Measurements from ENCODE around the gene EPB41L4A.

Gene EPB41L4A

DNA sequence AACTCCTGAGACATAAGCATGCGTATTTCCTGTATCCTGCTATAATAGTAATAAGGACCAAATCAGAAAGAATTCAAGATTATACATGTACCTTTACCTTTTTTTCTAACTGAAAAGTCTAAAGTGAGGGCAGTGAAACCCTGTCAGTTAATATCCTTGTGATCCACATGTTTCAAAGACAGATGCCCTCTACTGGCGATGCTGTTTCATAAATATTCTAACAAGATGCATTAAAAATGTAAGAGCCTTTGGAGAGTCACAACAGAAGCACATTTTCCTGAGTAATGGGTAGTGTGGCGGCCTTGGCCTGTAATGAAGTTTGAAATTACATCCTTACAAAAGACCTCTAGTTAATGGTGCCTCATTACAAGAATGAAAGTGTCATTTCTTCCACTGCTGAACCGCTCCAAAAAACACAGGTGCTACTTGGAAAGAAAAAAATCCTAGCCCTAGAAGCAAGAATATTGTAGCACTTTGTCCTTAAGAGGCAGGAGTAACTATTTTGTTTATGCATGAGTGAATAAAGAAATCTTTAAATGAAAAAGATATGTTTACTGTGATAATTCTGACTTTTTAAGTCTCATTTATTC lies 232.6 kb downstream of the EPB41L4A start:
- no peak for ATAC-seq (replicated peaks)
- H3K9me3 Mint-ChIP-seq, result no peaks in the 10 kb centered on the region
- H3K4me1 Mint-ChIP-seq (ENCODE audit: low read depth in 2 of 2), result no peaks in the 10 kb centered on the region
- H3K4me3 Mint-ChIP-seq, result no peak overlapping the region
- H3K27me3 Mint-ChIP-seq, result peaks cover 24 to 37% of the 10 kb centered on the region in 2 donors
- no peaks in the 10 kb centered on the region for H3K36me3 Mint-ChIP-seq (ENCODE audit: insufficient read depth)
- DNase-seq, result no peak
- no peak overlapping the region for H3K27ac Mint-ChIP-seq

DNA sequence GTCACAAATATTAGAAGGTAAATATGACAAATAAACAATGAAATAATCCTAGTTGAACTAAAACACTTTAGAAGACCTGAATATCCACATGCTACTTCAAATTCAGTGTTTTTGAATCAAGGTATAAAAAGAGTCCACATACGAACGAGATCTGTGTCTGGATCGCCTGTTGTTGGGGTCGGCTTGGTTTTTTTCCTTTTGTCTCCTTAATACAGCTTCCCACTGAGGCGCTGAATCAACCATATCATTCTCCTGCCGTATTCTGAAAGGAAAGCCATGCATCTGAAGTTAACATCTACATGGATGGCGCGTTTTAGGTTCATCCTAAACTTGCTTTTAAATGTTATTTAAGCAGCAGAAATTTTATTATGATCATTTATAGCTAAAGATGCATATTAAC lies 235.2 kb downstream of the EPB41L4A start:
- no peaks in the 10 kb centered on the region for H3K36me3 Mint-ChIP-seq (ENCODE audit: insufficient read depth)
- no peak for DNase-seq
- no peak for ATAC-seq (replicated peaks)
- H3K27me3 Mint-ChIP-seq, result peaks cover 11 to 18% of the 10 kb centered on the region in 2 donors
- H3K4me1 Mint-ChIP-seq (ENCODE audit: low read depth in 2 of 2), result no peaks in the 10 kb centered on the region
- H3K9me3 Mint-ChIP-seq, result no peaks in the 10 kb centered on the region
- no peak overlapping the region for H3K27ac Mint-ChIP-seq
- no peak overlapping the region for H3K4me3 Mint-ChIP-seq

DNA sequence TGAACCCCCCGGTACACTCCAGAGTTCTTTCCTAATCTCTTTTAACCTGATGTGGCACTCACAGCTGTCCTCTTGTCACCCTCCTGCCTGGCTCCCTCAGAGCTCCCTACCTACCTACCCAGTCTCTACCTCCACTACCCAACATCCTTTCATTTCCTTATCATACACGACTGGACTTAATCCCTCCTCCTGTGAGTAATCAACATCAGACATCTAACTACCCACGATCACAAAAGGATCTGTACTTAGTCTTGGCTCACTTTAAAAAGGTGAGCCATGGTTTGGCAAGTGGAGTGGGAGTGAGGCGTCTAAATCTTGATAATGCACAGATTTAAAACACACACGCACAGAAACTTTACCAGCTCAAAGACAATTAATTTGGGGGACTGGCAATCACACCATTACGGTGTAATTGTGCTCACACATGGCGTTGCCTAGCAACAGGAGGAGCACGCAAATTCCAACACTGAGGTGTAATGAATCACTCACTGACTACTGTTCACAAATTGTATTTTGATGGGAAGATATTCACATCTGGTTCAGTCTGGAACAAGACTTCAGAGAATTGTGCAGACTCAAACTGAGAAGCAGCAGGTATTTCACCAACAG lies 235.9 kb downstream of the EPB41L4A start:
- no peak overlapping the region for H3K4me3 Mint-ChIP-seq
- DNase-seq (no peak), ATAC-seq (replicated peaks) (no peak)
- H3K36me3 Mint-ChIP-seq (ENCODE audit: insufficient read depth), result no peaks in the 10 kb centered on the region
- no peaks in the 10 kb centered on the region for H3K9me3 Mint-ChIP-seq
- peaks cover 5 to 12% of the 10 kb centered on the region in 2 donors for H3K27me3 Mint-ChIP-seq
- H3K4me1 Mint-ChIP-seq (ENCODE audit: low read depth in 2 of 2), result no peaks in the 10 kb centered on the region
- H3K27ac Mint-ChIP-seq, result no peak overlapping the region

DNA sequence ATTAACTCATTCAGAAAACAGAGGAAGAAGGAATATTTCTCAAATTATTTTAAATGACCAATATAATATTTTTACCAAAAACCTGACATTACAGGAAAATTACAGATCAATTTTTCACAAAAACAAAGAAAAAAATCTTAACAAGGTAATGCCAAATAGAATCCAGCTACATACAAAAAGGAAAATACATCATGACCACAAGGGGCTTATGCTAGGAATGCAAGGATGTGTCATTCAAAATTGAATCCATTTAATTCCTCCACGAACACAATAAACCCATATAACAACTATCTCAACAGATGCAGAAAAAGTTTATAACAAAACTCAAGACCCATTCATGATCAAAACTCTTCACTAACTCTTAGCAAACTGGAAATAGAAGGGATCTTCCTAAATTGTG lies 239.8 kb downstream of the EPB41L4A start:
- peaks cover 11 to 17% of the 10 kb centered on the region in 2 donors for H3K27me3 Mint-ChIP-seq
- H3K4me1 Mint-ChIP-seq (ENCODE audit: low read depth in 2 of 2), result peaks cover 2 to 4% of the 10 kb centered on the region in 2 donors
- no peaks in the 10 kb centered on the region for H3K36me3 Mint-ChIP-seq (ENCODE audit: insufficient read depth)
- H3K9me3 Mint-ChIP-seq, result no peaks in the 10 kb centered on the region
- H3K27ac Mint-ChIP-seq, result no peak overlapping the region
- DNase-seq (no peak), ATAC-seq (replicated peaks) (no peak)
- H3K4me3 Mint-ChIP-seq, result no peak overlapping the region

DNA sequence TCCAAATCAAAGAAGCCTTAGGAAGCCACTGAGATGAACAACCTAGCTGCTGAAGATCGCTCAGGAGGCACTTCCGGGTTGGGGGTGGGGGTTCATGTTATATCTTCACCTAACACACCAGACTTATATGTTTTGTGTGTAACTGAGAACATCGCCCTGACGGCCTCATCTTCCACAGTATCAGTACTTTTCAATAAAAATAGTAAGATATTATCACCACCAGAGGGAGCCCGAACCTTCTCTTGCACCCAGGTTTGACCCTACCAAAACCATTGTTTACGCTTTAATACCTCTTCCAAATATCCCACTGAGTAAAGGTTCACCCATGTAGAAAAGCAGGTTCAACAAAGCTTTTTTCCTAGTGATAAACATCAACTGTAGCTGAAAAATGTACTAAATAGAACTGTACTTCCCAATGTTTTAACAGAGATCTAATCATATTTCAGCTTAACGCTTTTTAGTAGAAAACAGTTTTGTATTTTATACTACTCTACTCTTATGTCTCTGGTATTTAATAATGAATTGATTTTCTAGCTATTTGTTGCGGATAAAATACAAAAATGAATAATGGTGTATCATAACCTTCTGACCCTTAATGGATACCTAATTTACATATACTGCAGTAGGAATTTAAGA lies 244.0 kb downstream of the EPB41L4A start:
- ATAC-seq (replicated peaks) (peak; percentile 73), DNase-seq (peak; percentile 21 to 35 (median 23))
- peaks cover 2% of the 10 kb centered on the region for H3K36me3 Mint-ChIP-seq (ENCODE audit: insufficient read depth)
- no peak overlapping the region for H3K27ac Mint-ChIP-seq
- no peaks in the 10 kb centered on the region for H3K9me3 Mint-ChIP-seq
- H3K4me3 Mint-ChIP-seq, result no peak overlapping the region
- H3K27me3 Mint-ChIP-seq, result peaks cover 11 to 17% of the 10 kb centered on the region in 2 donors
- H3K4me1 Mint-ChIP-seq (ENCODE audit: low read depth in 2 of 2), result peaks cover 2 to 4% of the 10 kb centered on the region in 2 donors

DNA sequence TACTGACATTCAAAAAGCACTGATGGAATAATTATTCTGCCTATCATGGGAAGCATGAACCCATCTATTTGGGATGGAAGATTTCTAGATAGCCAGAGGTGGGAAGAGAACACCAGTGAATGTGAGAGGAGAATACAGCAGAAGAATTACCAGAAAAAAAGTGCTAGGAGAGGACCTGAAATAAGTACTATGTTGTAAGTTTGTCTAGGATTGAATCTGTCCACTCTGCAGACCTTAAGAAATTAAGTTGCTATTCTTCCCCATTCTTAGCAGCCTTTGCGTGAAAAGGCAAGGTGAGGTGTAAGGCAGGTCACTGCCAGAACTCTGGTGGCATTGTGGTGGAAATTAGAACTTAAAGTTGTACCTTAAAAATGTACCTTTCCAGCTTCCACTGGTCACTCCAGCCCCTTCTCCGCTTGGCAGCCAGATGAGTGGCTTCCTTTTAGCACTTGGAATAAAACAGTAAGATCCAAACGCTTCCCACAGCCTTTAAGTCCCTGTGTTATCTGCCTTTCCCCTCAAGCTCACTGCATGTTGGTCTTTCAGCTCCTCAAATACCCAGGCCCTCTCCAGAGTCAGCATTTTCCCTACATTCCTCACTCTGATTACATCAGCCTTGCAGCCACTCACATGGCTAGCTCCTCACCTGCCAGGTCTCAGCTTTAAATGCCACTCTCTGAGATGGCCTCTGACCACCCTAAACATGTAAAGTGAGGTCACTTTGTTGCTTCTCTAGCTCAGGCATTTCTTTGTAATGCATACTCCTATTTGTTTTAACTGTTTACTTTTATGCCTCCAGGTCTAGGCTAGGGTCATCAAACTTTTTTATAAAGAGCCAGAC lies 253.0 kb downstream of the EPB41L4A start:
- Mint-ChIP-seq H3K27ac (peak overlapping the region in 1 of 2 donors; percentile 51), H3K4me3 (no peak overlapping the region)

DNA sequence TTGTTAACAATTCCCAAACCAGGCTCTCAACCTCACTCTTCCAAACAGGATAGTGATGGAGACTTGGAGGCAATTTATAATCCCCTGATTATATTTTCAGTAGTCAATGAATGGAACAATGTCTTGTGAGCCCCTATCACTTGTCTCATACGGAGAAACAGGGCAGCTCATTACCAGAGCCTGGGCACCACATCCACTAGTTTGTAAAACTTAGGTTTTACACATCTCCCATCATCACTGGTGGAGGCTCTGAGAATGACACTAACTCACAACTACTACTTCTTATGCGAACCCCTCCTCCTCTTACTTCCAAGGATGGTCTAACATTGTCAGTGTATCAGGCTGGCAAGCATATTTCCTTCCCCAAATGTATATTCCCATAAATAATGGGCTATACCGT lies 253.7 kb downstream of the EPB41L4A start:
- Mint-ChIP-seq H3K4me1 (ENCODE audit: low read depth in 2 of 2) (peaks cover 21 to 23% of the 10 kb centered on the region in 2 donors), H3K4me3 (no peak overlapping the region), H3K27me3 (no peaks in the 10 kb centered on the region), H3K27ac (no peak overlapping the region), H3K36me3 (ENCODE audit: insufficient read depth) (peaks cover 60% of the 10 kb centered on the region), H3K9me3 (no peaks in the 10 kb centered on the region)
- ATAC-seq (replicated peaks) (no peak), DNase-seq (no peak)

More for the DNA sequence above, 253.0 kb downstream of the EPB41L4A start:
- Mint-ChIP-seq H3K4me1 (ENCODE audit: low read depth in 2 of 2) (peaks cover 17 to 19% of the 10 kb centered on the region in 2 donors), H3K27me3 (no peaks in the 10 kb centered on the region), H3K36me3 (ENCODE audit: insufficient read depth) (peaks cover 53% of the 10 kb centered on the region), H3K9me3 (no peaks in the 10 kb centered on the region)
- DNase-seq (no peak), ATAC-seq (replicated peaks) (no peak)

DNA sequence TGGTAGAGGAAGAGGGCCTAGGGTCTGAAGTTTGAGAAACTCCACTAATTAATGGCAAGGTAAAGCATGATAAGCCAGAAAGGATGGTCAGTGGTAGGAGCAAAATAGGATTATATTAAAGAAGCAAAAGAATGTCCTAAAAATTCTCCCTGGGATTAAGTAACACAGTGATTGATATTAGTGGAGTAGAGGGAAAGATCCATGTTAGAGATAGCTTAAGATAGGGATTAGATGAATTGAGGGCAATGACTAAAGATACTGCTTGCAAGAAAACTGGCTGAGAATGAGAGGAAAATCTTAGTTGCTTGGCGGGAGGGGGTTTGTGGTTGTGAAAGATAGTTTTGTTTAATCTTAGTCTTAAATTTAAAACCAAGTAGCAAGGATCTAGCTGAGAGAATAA lies 255.6 kb downstream of the EPB41L4A start:
- Mint-ChIP-seq H3K9me3 (no peaks in the 10 kb centered on the region), H3K36me3 (ENCODE audit: insufficient read depth) (peaks cover 63% of the 10 kb centered on the region), H3K4me3 (no peak overlapping the region), H3K27ac (peak overlapping the region; percentile 4 to 7), H3K4me1 (ENCODE audit: low read depth in 2 of 2) (peaks cover 24 to 27% of the 10 kb centered on the region in 2 donors), H3K27me3 (no peaks in the 10 kb centered on the region)
- no peak for DNase-seq
- no peak for ATAC-seq (replicated peaks)

DNA sequence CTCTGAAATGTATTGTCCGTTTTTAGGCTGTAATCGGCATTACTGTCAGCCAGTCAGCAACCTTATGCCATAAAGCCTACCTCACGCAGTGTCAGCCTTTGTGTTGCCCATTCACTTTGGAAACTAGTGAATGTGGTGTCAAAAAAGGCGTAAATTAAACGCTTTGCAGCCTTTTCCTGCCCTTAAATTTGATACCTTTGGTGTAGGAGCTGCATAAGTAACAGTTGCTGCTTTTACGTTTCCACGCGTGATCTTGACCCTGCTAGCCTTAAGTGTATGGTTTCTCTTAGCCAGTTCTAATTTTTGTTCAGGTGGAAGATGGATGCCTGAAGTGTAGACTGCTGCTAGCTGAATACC lies 257.7 kb downstream of the EPB41L4A start:
- H3K4me1 Mint-ChIP-seq (ENCODE audit: low read depth in 2 of 2), result peaks cover 21 to 23% of the 10 kb centered on the region in 2 donors
- H3K27me3 Mint-ChIP-seq, result no peaks in the 10 kb centered on the region
- ATAC-seq (replicated peaks) (no peak), DNase-seq (no peak)
- peak overlapping the region; percentile 88 to 90 for H3K4me3 Mint-ChIP-seq
- peak overlapping the region; percentile 89 for H3K27ac Mint-ChIP-seq
- peaks cover 52% of the 10 kb centered on the region for H3K36me3 Mint-ChIP-seq (ENCODE audit: insufficient read depth)
- no peaks in the 10 kb centered on the region for H3K9me3 Mint-ChIP-seq

DNA sequence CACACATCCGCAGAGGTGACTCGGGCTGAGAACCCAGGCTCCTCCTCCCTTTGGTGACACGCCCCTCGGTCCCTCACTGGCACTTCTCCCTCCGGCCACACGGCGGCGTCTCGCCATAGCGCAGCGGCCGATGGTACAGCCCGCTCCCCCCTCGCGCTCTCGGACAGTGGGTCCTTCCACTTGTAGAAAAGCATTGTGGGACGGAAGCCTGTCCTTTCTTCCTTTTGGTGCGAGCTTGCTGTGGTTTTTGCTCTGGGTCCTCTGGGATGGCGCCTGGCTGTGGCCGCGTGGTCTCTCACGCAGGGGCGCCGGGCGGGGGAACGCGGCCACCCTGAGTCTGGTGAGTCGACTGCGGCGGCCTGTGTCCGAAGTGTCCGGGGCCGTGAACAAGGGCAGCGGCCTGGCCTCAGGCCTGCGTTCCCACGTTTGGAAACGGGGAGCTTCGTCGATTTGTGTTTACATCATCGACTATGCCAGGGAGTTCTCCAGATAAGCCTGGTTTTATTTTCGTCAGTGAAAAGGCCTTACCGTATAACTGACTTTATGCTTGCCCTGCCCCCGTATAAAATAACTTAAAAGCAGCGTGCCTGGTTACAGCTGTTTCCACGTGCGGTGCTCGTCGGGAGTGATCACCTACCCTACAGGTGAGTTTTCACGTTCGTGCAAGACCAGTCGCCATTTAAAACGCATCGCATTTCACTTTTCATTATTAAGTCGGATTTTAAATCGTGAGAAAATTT lies 258.3 kb downstream of the EPB41L4A start:
- peaks cover 19 to 23% of the 10 kb centered on the region in 2 donors for H3K4me1 Mint-ChIP-seq (ENCODE audit: low read depth in 2 of 2)
- H3K36me3 Mint-ChIP-seq (ENCODE audit: insufficient read depth), result peaks cover 52% of the 10 kb centered on the region
- H3K27me3 Mint-ChIP-seq, result no peaks in the 10 kb centered on the region
- ATAC-seq (replicated peaks) (peak; percentile 97), DNase-seq (peak; percentile 94 to 97 (median 94))
- H3K27ac Mint-ChIP-seq, result peak overlapping the region; percentile 89
- H3K4me3 Mint-ChIP-seq, result peak overlapping the region; percentile 88 to 90
- H3K9me3 Mint-ChIP-seq, result no peaks in the 10 kb centered on the region

DNA sequence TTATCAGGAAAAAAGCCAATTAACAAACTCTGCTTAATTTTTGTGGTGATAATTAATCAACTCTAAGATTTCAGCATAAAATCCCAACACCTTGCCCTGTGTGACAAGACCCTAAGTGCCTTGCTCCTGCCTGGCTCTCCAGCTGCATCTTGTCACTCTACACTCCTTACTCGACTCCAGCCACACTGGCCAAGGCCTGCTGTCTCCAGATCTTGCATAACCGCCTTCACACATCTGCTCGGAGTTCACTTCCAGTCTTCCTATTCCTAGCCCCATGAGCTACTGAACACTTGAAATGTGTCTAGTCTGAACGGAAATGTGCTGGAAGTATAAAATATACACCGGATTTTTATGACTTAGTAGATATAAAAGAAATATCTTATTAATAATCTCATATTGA lies 259.6 kb downstream of the EPB41L4A start:
- no peak overlapping the region for H3K27ac Mint-ChIP-seq
- no peaks in the 10 kb centered on the region for H3K9me3 Mint-ChIP-seq
- peaks cover 40% of the 10 kb centered on the region for H3K36me3 Mint-ChIP-seq (ENCODE audit: insufficient read depth)
- no peak for ATAC-seq (replicated peaks)
- DNase-seq, result no peak
- H3K4me3 Mint-ChIP-seq, result no peak overlapping the region
- H3K4me1 Mint-ChIP-seq (ENCODE audit: low read depth in 2 of 2), result peaks cover 19 to 23% of the 10 kb centered on the region in 2 donors
- H3K27me3 Mint-ChIP-seq, result no peaks in the 10 kb centered on the region

DNA sequence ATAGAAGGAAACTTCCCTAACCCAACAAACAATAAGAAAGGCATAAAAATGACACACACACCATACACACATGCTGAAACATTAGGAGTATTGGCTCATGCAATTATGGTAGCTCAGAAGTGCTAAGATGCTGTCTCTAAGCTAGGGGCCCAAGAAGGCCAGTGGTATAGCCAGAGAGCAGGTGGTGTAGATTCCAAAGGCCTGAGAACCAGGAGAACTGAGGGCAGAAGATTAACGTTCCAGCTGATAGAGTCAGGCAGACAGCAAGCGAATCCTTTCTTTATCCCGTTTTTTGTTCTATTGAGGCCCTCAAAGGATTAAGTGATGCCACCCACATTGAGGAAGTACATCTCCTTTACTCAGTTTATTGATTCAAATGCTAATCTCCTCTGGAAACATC lies 262.9 kb downstream of the EPB41L4A start:
- Mint-ChIP-seq H3K36me3 (ENCODE audit: insufficient read depth) (peaks cover 11% of the 10 kb centered on the region), H3K27me3 (no peaks in the 10 kb centered on the region)

More for the DNA sequence above, 262.9 kb downstream of the EPB41L4A start:
- DNase-seq (no peak), ATAC-seq (replicated peaks) (no peak)
- H3K9me3 Mint-ChIP-seq, result no peaks in the 10 kb centered on the region
- H3K4me3 Mint-ChIP-seq, result no peak overlapping the region
- no peak overlapping the region for H3K27ac Mint-ChIP-seq
- peaks cover 7 to 8% of the 10 kb centered on the region in 2 donors for H3K4me1 Mint-ChIP-seq (ENCODE audit: low read depth in 2 of 2)
